HCT116 (cell line): Measurements from ENCODE around the gene ZNF784. TPM values are rescaled to one million over a fixed set of nuclear protein-coding genes. Genes with fewer than 3 reads are reported as not detected.

Experiments used
- ATAC-seq: fragments of 200-7000 bp; cut with Tn5 transposase; 2 replicates; pipeline ENCODE4 v1.9.1; 2020; ENCODE audit warnings: mild to moderate bottlenecking, moderate library complexity
- BruUV-seq: library from RNA; stranded (reverse); fragments of 400-500 nt; replicated peaks from 2 replicates; lab custom pipeline; 2021; lab: Mats Ljungman, UMichigan
- CTCF ChIA-PET: fragments of 300-600 bp; sonication (Branson Sonifier 250); formaldehyde crosslinking; loops from one replicate; lab custom pipeline; 2021; ENCODE audit warnings: antibody characterized with exemption; lab: Charles Lee
- POLR2A ChIA-PET: fragments of 300-600, 350-600 bp; sonication (Branson Sonifier 250); formaldehyde crosslinking; loops from one replicate; lab custom pipeline; 2021; ENCODE audit warnings: antibody characterized with exemption; lab: Charles Lee
- RAD21 ChIA-PET, 2 experiments: fragments of 300-600 bp; sonication (Branson Sonifier 250); formaldehyde crosslinking; loops; one replicate each; lab custom pipeline; 2023; ENCODE audit warnings: low total read pairs in 2 of 2; ENCODE audit not compliant: uncharacterized antibody in 2 of 2, unreplicated experiment in 2 of 2, low non-redundant PET in 1 of 2; lab: Charles Lee
- DNase-seq: peaks from one replicate; pipeline ENCODE4 v3.0.0-alpha.2; 2010; ENCODE audit warnings: low read depth, low spot score
- H2AFZ ChIP-seq: fragments of 200-600 bp; shearing (Covaris generic), sonication (generic); 2 replicates; pipeline ENCODE4 v1.6.1; 2017; ENCODE audit warnings: low read depth, mixed run types, mixed read lengths, antibody characterized with exemption, low read length; ENCODE audit not compliant: poor library complexity, severe bottlenecking
- H3K27ac ChIP-seq: 2 replicates; pipeline ENCODE4 v1.5.1; 2012; ENCODE audit warnings: low read depth, low read length
- H3K27me3 ChIP-seq: fragments of 200-600 bp; sonication (generic); 2 replicates; pipeline ENCODE4 v1.6.1; 2016; ENCODE audit warnings: mixed run types, low read length, mixed read lengths; ENCODE audit not compliant: insufficient read depth
- H3K36me3 ChIP-seq, 2 experiments: fragments of 200-500 bp in 1 of 2; fragments of 200-600 bp in 1 of 2; sonication (Bioruptor generic) in 1 of 2; sonication (generic) in 1 of 2; 2 replicates each; pipeline versions ENCODE4 v1.5.1 to v1.6.1; 2014 to 2016; ENCODE audit warnings: low read length in 2 of 2, inconsistent platforms in 1 of 2, mixed read lengths in 1 of 2, mixed run types in 1 of 2; ENCODE audit not compliant: insufficient read depth in 2 of 2, control insufficient read depth in 1 of 2
- H3K4me1 ChIP-seq, 2 experiments: fragments of 200-600 bp in 1 of 2; sonication (generic) in 1 of 2; 2 replicates each; pipeline versions ENCODE4 v1.5.1 to v1.6.1; 2012 to 2017; ENCODE audit warnings: low read length in 2 of 2, inconsistent platforms in 1 of 2, mild to moderate bottlenecking in 1 of 2, mixed read lengths in 1 of 2, mixed run types in 1 of 2, moderate library complexity in 1 of 2; ENCODE audit not compliant: insufficient read depth in 2 of 2, control insufficient read depth in 1 of 2
- H3K4me2 ChIP-seq: fragments of 200-600 bp; sonication (generic); 2 replicates; pipeline ENCODE4 v1.6.1; 2017; ENCODE audit warnings: mixed run types, low read length, mixed read lengths
- H3K4me3 ChIP-seq, 2 experiments: fragments of 200-600 bp in 1 of 2; sonication (generic) in 1 of 2; replicated peaks in 1 of 2; 2 replicates each; pipeline ENCODE4 v1.5.1; 2011 to 2016; ENCODE audit warnings: low read length in 2 of 2, control low read depth in 1 of 2, low read depth in 1 of 2, mild to moderate bottlenecking in 1 of 2, mixed read lengths in 1 of 2, mixed run types in 1 of 2
- H3K79me2 ChIP-seq: fragments of 200-600 bp; sonication (generic); 2 replicates; pipeline ENCODE4 v1.6.1; 2017; ENCODE audit warnings: mild to moderate bottlenecking, mixed run types, low read length, moderate library complexity, mixed read lengths; ENCODE audit not compliant: insufficient read depth
- H3K9ac ChIP-seq: fragments of 200-600 bp; sonication (generic); 2 replicates; pipeline ENCODE4 v1.6.1; 2016; ENCODE audit warnings: low read length, mixed read lengths
- H3K9me2 ChIP-seq: fragments of 200-600 bp; sonication (generic), shearing (Covaris generic); 2 replicates; pipeline ENCODE4 v1.6.1; 2017; ENCODE audit warnings: mixed run types, mild to moderate bottlenecking, moderate library complexity; ENCODE audit not compliant: insufficient read depth
- H3K9me3 ChIP-seq, 2 experiments: fragments of 200-500 bp in 1 of 2; fragments of 200-600 bp in 1 of 2; sonication (Bioruptor generic) in 1 of 2; sonication (generic) in 1 of 2; 2 replicates each; pipeline ENCODE4 v1.6.1; 2014 to 2017; ENCODE audit warnings: low read length in 2 of 2, mixed read lengths in 2 of 2, inconsistent platforms in 1 of 2, low read depth in 1 of 2, mild to moderate bottlenecking in 1 of 2, mixed run types in 1 of 2, moderate library complexity in 1 of 2; ENCODE audit not compliant: control insufficient read depth in 1 of 2, insufficient read depth in 1 of 2
- H4K20me1 ChIP-seq: fragments of 200-600 bp; sonication (generic), shearing (Covaris generic); 2 replicates; pipeline ENCODE4 v1.6.1; 2017; ENCODE audit warnings: mixed run types, mild to moderate bottlenecking, moderate library complexity; ENCODE audit not compliant: insufficient read depth
- ATF3 ChIP-seq: IDR thresholded peaks from 2 replicates; pipeline ENCODE4 v1.6.1; 2012
- CBX3 ChIP-seq: IDR thresholded peaks from 2 replicates; pipeline ENCODE4 v1.6.1; 2012; ENCODE audit warnings: low read depth
- CTCF ChIP-seq, 3 experiments: fragments of 200-600 bp in 1 of 3; sonication (generic) in 1 of 3; IDR thresholded peaks in 2 of 3; conservative IDR thresholded peaks in 1 of 3; 2 replicates each; pipeline ENCODE4 v1.5.1; 2012 to 2017; ENCODE audit warnings: low read depth in 2 of 3, low read length in 2 of 3, antibody characterized with exemption in 1 of 3, borderline replicate concordance in 1 of 3, control low read depth in 1 of 3, mild to moderate bottlenecking in 1 of 3, mixed read lengths in 1 of 3, mixed run types in 1 of 3, moderate library complexity in 1 of 3; ENCODE audit not compliant: insufficient read depth in 1 of 3
- EZH2 ChIP-seq: fragments of 200-600 bp; sonication (generic); IDR thresholded peaks from 2 replicates; pipeline ENCODE4 v1.6.1; 2017; ENCODE audit warnings: antibody characterized with exemption, mixed run types
- EZH2phosphoT487 ChIP-seq: fragments of 200-600 bp; IDR thresholded peaks from 2 replicates; pipeline ENCODE4 v1.6.1; 2018; ENCODE audit warnings: antibody characterized with exemption, borderline replicate concordance
- FOSL1 ChIP-seq: IDR thresholded peaks from 2 replicates; pipeline ENCODE4 v1.6.1; 2012; ENCODE audit warnings: low read depth
- JUND ChIP-seq: IDR thresholded peaks from 2 replicates; pipeline ENCODE4 v1.6.1; 2012
- MAX ChIP-seq: IDR thresholded peaks from 2 replicates; pipeline ENCODE4 v1.6.1; 2012
- RAD21 ChIP-seq: IDR thresholded peaks from 2 replicates; pipeline ENCODE4 v1.6.1; 2012; ENCODE audit warnings: low read depth, mild to moderate bottlenecking
- SIN3A ChIP-seq: IDR thresholded peaks from 2 replicates; pipeline ENCODE4 v1.6.1; 2012; ENCODE audit warnings: low read depth
- SP1 ChIP-seq: IDR thresholded peaks from 2 replicates; pipeline ENCODE4 v1.6.1; 2012; ENCODE audit warnings: low read depth
- TCF7L2 ChIP-seq: IDR thresholded peaks from 2 replicates; pipeline ENCODE4 v1.7.0; 2011; ENCODE audit warnings: borderline replicate concordance, inconsistent platforms; ENCODE audit not compliant: insufficient read depth, insufficient read length; ENCODE audit errors: extremely low read depth
- ZBTB33 ChIP-seq: IDR thresholded peaks from 2 replicates; pipeline ENCODE4 v1.6.1; 2011; ENCODE audit warnings: mild to moderate bottlenecking, low read length, moderate library complexity; ENCODE audit not compliant: insufficient replicate concordance; ENCODE audit errors: extremely low read depth
- ZFX ChIP-seq: fragments of 450-650 bp; IDR thresholded peaks from 2 replicates; pipeline ENCODE4 v1.6.1; 2017
- intact Hi-C: fragments of 100-400 bp; cut with micrococcal nuclease; formaldehyde crosslinking; loops from 2 replicates; pipeline ENCODE4 v1.10.0; 2022
- total RNA-seq: library from RNA; stranded (reverse); gene quantifications from one replicate; pipeline ENCODE4 v1.2.1, GENCODE V29; 2021; ENCODE audit not compliant: unreplicated experiment

ZNF784 gene
- total RNA-seq, 1 experiment from 2014 or later: 5.3 TPM

GRCh38 chr19:55666343-55667005 lies 42.1 kb upstream of the ZNF784 start:
- H3K4me1 ChIP-seq: peaks cover 5 to 29% of the 10 kb centered on the region in 2 experiments; a peak in 3 of 4 replicates
- no peaks in the 10 kb centered on the region for H3K9me2 ChIP-seq
- H3K79me2 ChIP-seq: peaks cover 99% of the 10 kb centered on the region
- no peak overlapping the region for H3K9ac ChIP-seq
- no peak overlapping the region for H2AFZ ChIP-seq
- DNase-seq (no peak), ATAC-seq (no peak)
- no peak overlapping the region for H3K4me3 ChIP-seq
- ChIA-PET POLR2A (interaction anchor here (1.1 kb wide), 1 partner anchor 12 kb away, joined by 5 read pairs; no protein-coding TSS in a partner anchor), RAD21 (no interaction called here), CTCF (no interaction called here)
- peaks cover 54 to 79% of the 10 kb centered on the region in 2 experiments for H3K36me3 ChIP-seq
- TF ChIP-seq SIN3A: no peak
- TF ChIP-seq FOSL1: no peak
- no peak for TF ChIP-seq RAD21
- TF ChIP-seq TCF7L2: no peak
- TF ChIP-seq SP1: no peak
- no peak for TF ChIP-seq ZFX
- TF ChIP-seq CTCF (IDR thresholded peaks at IDR 0.05 in 2 of 3, conservative IDR thresholded peaks at IDR 0.05 in 1 of 3; ENCODE audit: borderline replicate concordance in 1 of 3, insufficient read depth in 1 of 3, low read depth in 2 of 3, low read length in 2 of 3): no peak
- TF ChIP-seq CBX3: no peak
- TF ChIP-seq ZBTB33: no peak
- no peak for TF ChIP-seq ATF3
- no peak for TF ChIP-seq JUND
- no peak for TF ChIP-seq EZH2
- TF ChIP-seq MAX: no peak
- TF ChIP-seq EZH2phosphoT487: no peak
- no peaks in the 10 kb centered on the region for H3K27me3 ChIP-seq
- 0 out of 2 replicates have a peak overlapping the region, but pooled peaks have one; percentile 23 for H3K4me2 ChIP-seq
- H3K9me3 ChIP-seq: no peaks in the 10 kb centered on the region
- H4K20me1 ChIP-seq: peaks cover 6% of the 10 kb centered on the region; the same call in 1 of the 2 replicates
- BruUV-seq: no TSS peak
- H3K27ac ChIP-seq: peak overlapping the region; percentile 18; the same call in 1 of the 2 replicates
- intact Hi-C loops: no loop called here
